Peyer's patch (tissue), 4 donors: ENCODE measurements around the gene CELF2. TPM values are rescaled to one million over a fixed set of nuclear protein-coding genes. Genes with fewer than 3 reads are reported as not detected.

Experiments used
- DNase-seq, 3 donors: peaks; one replicate each; pipeline ENCODE4 v3.0.0-alpha.2; 2017 to 2019
- H3K27ac ChIP-seq, 4 donors: fragments of 200-600 bp; sonication (generic); one replicate each; pipeline ENCODE4 v1.5.1; 2016 to 2019
- H3K27me3 ChIP-seq, 2 donors: fragments of 200-600 bp; sonication (generic); one replicate each; pipeline ENCODE4 v1.5.1; 2019
- H3K36me3 ChIP-seq, 3 donors: fragments of 200-600 bp; sonication (generic); one replicate each; pipeline ENCODE4 v1.5.1; 2016 to 2019
- H3K4me1 ChIP-seq, 4 donors: fragments of 200-600 bp; sonication (generic); one replicate each; pipeline ENCODE4 v1.5.1; 2016 to 2019
- H3K4me3 ChIP-seq, 4 donors: fragments of 200-600 bp; sonication (generic); 1 replicate in 3 of 4; 2 replicates in 1 of 4; pipeline ENCODE4 v1.5.1; 2016 to 2019; ENCODE audit warnings: mild to moderate bottlenecking in 1 of 4
- H3K9me3 ChIP-seq, 4 donors: fragments of 200-600 bp; sonication (generic); one replicate each; pipeline ENCODE4 v1.5.1; 2016 to 2019; ENCODE audit warnings: mild to moderate bottlenecking in 1 of 4
- CTCF ChIP-seq, 6 experiments: fragments of 450-650 bp in 4 of 6; fragments of 200-600 bp in 2 of 6; sonication (generic) in 1 of 6; IDR thresholded peaks; one replicate each; pipeline ENCODE4 v1.5.1; 2017 to 2019; ENCODE audit warnings: antibody characterized with exemption in 6 of 6, mild to moderate bottlenecking in 3 of 6, moderate library complexity in 1 of 6
- POLR2A ChIP-seq, 2 donors: fragments of 450-650 bp; IDR thresholded peaks; one replicate each; pipeline ENCODE4 v1.5.1; 2017; ENCODE audit warnings: antibody characterized with exemption in 2 of 2, mild to moderate bottlenecking in 2 of 2, moderate library complexity in 2 of 2
- total RNA-seq, 4 donors: library from RNA; depleted of rRNA; stranded (reverse); fragments of >200 nt; gene quantifications; one replicate each; pipeline ENCODE4 v1.1.0, GENCODE V29; 2016

CELF2 gene
- total RNA-seq, 4 donors from 2014 or later: 20.5 to 110 (median 40.7) TPM

GRCh38 chr10:11257440-11258090 is 239.9 kb downstream of the CELF2 start:
- Histone ChIP-seq H3K36me3 (peaks cover 0 to 25% (median 0%) of the 10 kb centered on the region in 3 donors), H3K27ac (no peak overlapping the region), H3K4me1 (peaks cover 0 to 15% (median 4%) of the 10 kb centered on the region in 4 donors), H3K4me3 (no peak overlapping the region), H3K9me3 (no peaks in the 10 kb centered on the region), H3K27me3 (no peaks in the 10 kb centered on the region)
- DNase-seq: no peak
- TF ChIP-seq POLR2A (IDR thresholded peaks at IDR 0.05) (no peak), CTCF (IDR thresholded peaks at IDR 0.05) (no peak)

GRCh38 chr10:11260170-11260569 is 242.5 kb downstream of the CELF2 start:
- H3K36me3 ChIP-seq: peaks cover 0 to 25% (median 0%) of the 10 kb centered on the region in 3 donors
- no peak overlapping the region for H3K4me3 ChIP-seq
- H3K4me1 ChIP-seq: peaks cover 0 to 15% (median 4%) of the 10 kb centered on the region in 4 donors
- H3K27me3 ChIP-seq: no peaks in the 10 kb centered on the region
- TF ChIP-seq POLR2A (IDR thresholded peaks at IDR 0.05) (no peak), CTCF (IDR thresholded peaks at IDR 0.05) (no peak)
- H3K9me3 ChIP-seq: no peaks in the 10 kb centered on the region
- H3K27ac ChIP-seq: no peak overlapping the region
- DNase-seq: no peak

- Histone ChIP-seq H3K9me3 (no peaks in the 10 kb centered on the region), H3K4me1 (peaks cover 0 to 8% (median 4%) of the 10 kb centered on the region in 4 donors), H3K27ac (no peak overlapping the region), H3K36me3 (peaks cover 0 to 25% (median 0%) of the 10 kb centered on the region in 3 donors), H3K4me3 (no peak overlapping the region), H3K27me3 (no peaks in the 10 kb centered on the region)
- no peak for DNase-seq
- TF ChIP-seq POLR2A (IDR thresholded peaks at IDR 0.05): no peak
- no peak for TF ChIP-seq CTCF (IDR thresholded peaks at IDR 0.05)
These were observed 243.5 kb downstream of the CELF2 start for GRCh38 chr10:11261143-11261542.

- Histone ChIP-seq H3K27ac (no peak overlapping the region), H3K36me3 (peaks cover 0 to 25% (median 0%) of the 10 kb centered on the region in 3 donors), H3K4me3 (no peak overlapping the region), H3K4me1 (peaks cover 0 to 8% (median 3%) of the 10 kb centered on the region in 4 donors), H3K27me3 (no peaks in the 10 kb centered on the region), H3K9me3 (no peaks in the 10 kb centered on the region)
- no peak for DNase-seq
- TF ChIP-seq CTCF (IDR thresholded peaks at IDR 0.05) (no peak), POLR2A (IDR thresholded peaks at IDR 0.05) (no peak)
These were observed 244.2 kb downstream of the CELF2 start for GRCh38 chr10:11261687-11262493.

GRCh38 chr10:11262494-11263345 is 245.0 kb downstream of the CELF2 start:
- no peak overlapping the region for H3K27ac ChIP-seq
- H3K36me3 ChIP-seq: peaks cover 0 to 20% (median 0%) of the 10 kb centered on the region in 3 donors

More at GRCh38 chr10:11262494-11263345, 245.0 kb downstream of the CELF2 start:
- H3K27me3 ChIP-seq: no peaks in the 10 kb centered on the region
- no peaks in the 10 kb centered on the region for H3K9me3 ChIP-seq
- TF ChIP-seq POLR2A (IDR thresholded peaks at IDR 0.05) (no peak), CTCF (IDR thresholded peaks at IDR 0.05) (no peak)
- H3K4me3 ChIP-seq: no peak overlapping the region
- DNase-seq: no peak
- H3K4me1 ChIP-seq: peaks cover 0 to 8% (median under 1%) of the 10 kb centered on the region in 4 donors
